MCF 10A (cell line): ENCODE data around the gene EYA3. TPM values are rescaled to one million over a fixed set of nuclear protein-coding genes. Genes with fewer than 3 reads are reported as not detected.

Experiments
- BruUV-seq: library from RNA; stranded (reverse); fragments of 400-500 nt; replicated peaks from 2 replicates; lab custom pipeline; 2021; lab: Mats Ljungman, UMichigan
- CTCF ChIA-PET: fragments of 300-600 bp; sonication (Branson Sonifier 250); formaldehyde crosslinking; extraction: SDS; loops from one replicate; lab custom pipeline; 2021; ENCODE audit warnings: antibody characterized with exemption, inconsistent platforms; lab: Yijun Ruan, JAX
- POLR2A ChIA-PET: fragments of 300-600, 350-650 bp; sonication (Branson Sonifier 250); formaldehyde crosslinking; extraction: SDS; loops from one replicate; lab custom pipeline; 2020; ENCODE audit warnings: antibody characterized with exemption, inconsistent platforms; lab: Yijun Ruan, JAX
- DNase-seq: peaks from one replicate; pipeline ENCODE4 v3.0.0-alpha.2; 2018; ENCODE audit not compliant: unreplicated experiment
- H3K27ac Mint-ChIP-seq: one replicate; pipeline ENCODE4 v1.8.0; 2022; ENCODE audit warnings: mild to moderate bottlenecking, low read depth, mixed read lengths; ENCODE audit not compliant: unreplicated experiment
- H3K27me3 Mint-ChIP-seq: one replicate; pipeline ENCODE4 v1.8.0; 2022; ENCODE audit warnings: mixed read lengths; ENCODE audit not compliant: insufficient read depth, unreplicated experiment
- H3K36me3 Mint-ChIP-seq: one replicate; pipeline ENCODE4 v1.8.0; 2022; ENCODE audit warnings: mild to moderate bottlenecking, moderate library complexity, mixed read lengths; ENCODE audit not compliant: insufficient read depth, unreplicated experiment
- H3K4me1 Mint-ChIP-seq: one replicate; pipeline ENCODE4 v1.8.0; 2022; ENCODE audit warnings: mixed read lengths; ENCODE audit not compliant: insufficient read depth, unreplicated experiment
- H3K4me3 Mint-ChIP-seq: one replicate; pipeline ENCODE4 v1.8.0; 2022; ENCODE audit warnings: mild to moderate bottlenecking, moderate library complexity, mixed read lengths; ENCODE audit not compliant: unreplicated experiment
- H3K9me3 Mint-ChIP-seq: one replicate; pipeline ENCODE4 v1.8.0; 2022; ENCODE audit warnings: mixed read lengths; ENCODE audit not compliant: unreplicated experiment
- CTCF ChIP-seq: fragments of 200-600 bp; IDR thresholded peaks from one replicate; pipeline ENCODE4 v1.8.0; 2022; ENCODE audit warnings: antibody characterized with exemption, mild to moderate bottlenecking; ENCODE audit not compliant: unreplicated experiment
- intact Hi-C: fragments of 100-400 bp; cut with micrococcal nuclease; formaldehyde crosslinking; loops from 2 replicates; pipeline ENCODE4 v1.14.1; 2022
- total RNA-seq: library from RNA; stranded (reverse); gene quantifications from 2 replicates; pipeline ENCODE4 v1.2.3, GENCODE V29; 2022

Gene EYA3
- total RNA-seq, 1 experiment from 2014 or later, result 14.4 TPM

- no peak overlapping the region for H3K27ac Mint-ChIP-seq
Measured at GRCh38 chr1:27994060-27994459, 94.3 kb downstream of the EYA3 start.

GRCh38 chr1:27993241-27993640, 95.2 kb downstream of the EYA3 start:
- ChIA-PET CTCF (interaction anchor here (0.6 to 1.3 kb wide), 2 partner anchors 13 to 135 kb away, joined by 4 to 6 read pairs; no protein-coding TSS in a partner anchor), POLR2A (no interaction called here)
- no TSS peak for BruUV-seq
- no peak for TF ChIP-seq CTCF
- Mint-ChIP-seq H3K27me3 (no peaks in the 10 kb centered on the region), H3K4me3 (no peak overlapping the region), H3K27ac (no peak overlapping the region), H3K4me1 (no peaks in the 10 kb centered on the region), H3K9me3 (no peaks in the 10 kb centered on the region), H3K36me3 (peaks cover 93% of the 10 kb centered on the region)
- intact Hi-C loops, result no loop called here
- no peak for DNase-seq

More at GRCh38 chr1:27994060-27994459, 94.3 kb downstream of the EYA3 start:
- Mint-ChIP-seq H3K9me3 (no peaks in the 10 kb centered on the region), H3K27me3 (no peaks in the 10 kb centered on the region), H3K36me3 (peaks cover 91% of the 10 kb centered on the region), H3K4me3 (no peak overlapping the region), H3K4me1 (no peaks in the 10 kb centered on the region)
- ChIA-PET CTCF (interaction anchor here (0.6 kb wide), 1 partner anchor 13 kb away, joined by 3 read pairs; no protein-coding TSS in a partner anchor), POLR2A (no interaction called here)
- intact Hi-C loops, result no loop called here
- BruUV-seq, result no TSS peak
- TF ChIP-seq CTCF, result no peak
- no peak for DNase-seq

GRCh38 chr1:27992276-27992675, 96.1 kb downstream of the EYA3 start:
- BruUV-seq, result no TSS peak
- DNase-seq, result no peak
- CTCF ChIA-PET, result interaction anchor here (0.6 to 1.3 kb wide), 3 partner anchors 14 to 134 kb away, joined by 3 to 4 read pairs (median 3); no protein-coding TSS in a partner anchor
- no peak overlapping the region for H3K4me3 Mint-ChIP-seq
- POLR2A ChIA-PET, result interaction anchor here (0.6 to 1.1 kb wide), 2 partner anchors 11 to 196 kb away, joined by 3 to 4 read pairs; no protein-coding TSS in a partner anchor
- H3K4me1 Mint-ChIP-seq, result no peaks in the 10 kb centered on the region
- H3K9me3 Mint-ChIP-seq, result no peaks in the 10 kb centered on the region
- peaks cover 89% of the 10 kb centered on the region for H3K36me3 Mint-ChIP-seq
- intact Hi-C loops, result no loop called here
- TF ChIP-seq CTCF, result no peak
- H3K27ac Mint-ChIP-seq, result no peak overlapping the region
- H3K27me3 Mint-ChIP-seq, result no peaks in the 10 kb centered on the region

- Mint-ChIP-seq H3K4me1 (no peaks in the 10 kb centered on the region), H3K4me3 (no peak overlapping the region), H3K36me3 (peaks cover 87% of the 10 kb centered on the region), H3K9me3 (no peaks in the 10 kb centered on the region), H3K27me3 (no peaks in the 10 kb centered on the region), H3K27ac (peak overlapping the region; percentile 28)
- no peak for TF ChIP-seq CTCF
- ChIA-PET POLR2A (interaction anchor here (0.7 kb wide), 1 partner anchor 15 kb away, joined by 3 read pairs; no protein-coding TSS in a partner anchor), CTCF (interaction anchor here (0.6 to 2.2 kb wide), 3 partner anchors 9 to 368 kb away, joined by 4 to 12 read pairs (median 5); no protein-coding TSS in a partner anchor)
- DNase-seq, result no peak
- intact Hi-C loops, result no loop called here
- BruUV-seq, result no TSS peak
Measured at GRCh38 chr1:27990920-27991537, 97.4 kb downstream of the EYA3 start.
